Hematopoietic multipotent progenitor cell (in vitro differentiated cells): ENCODE data around the gene MICB. TPM values are rescaled to one million over a fixed set of nuclear protein-coding genes. Genes with fewer than 3 reads are reported as not detected.
A peak's percentile ranks its signal among the peaks of the same experiment; 100 is the strongest.
"Not testable (repeated sequence)": the region's sequence is repeated elsewhere in the genome, so short reads cannot be mapped to it uniquely, and the experiment has no call there.

ENCODE experiments used
- DNase-seq, 3 donors: peaks; one replicate each; pipeline ENCODE4 v3.0.0-alpha.2; 2011 to 2015; ENCODE audit warnings: low read depth in 2 of 3, low spot score in 2 of 3
- total RNA-seq: library from RNA; depleted of rRNA; stranded (reverse); fragments of >200 nt; gene quantifications from one replicate; pipeline ENCODE4 v1.2.3, GENCODE V29; 2012

MICB gene
- total RNA-seq, 1 donor, result 15.1 TPM

GRCh38 chr6:31473780-31474761 lies 23.9 kb upstream of the MICB start:
- peak in 1 of 3 donors; percentile 65 for DNase-seq

DNA sequence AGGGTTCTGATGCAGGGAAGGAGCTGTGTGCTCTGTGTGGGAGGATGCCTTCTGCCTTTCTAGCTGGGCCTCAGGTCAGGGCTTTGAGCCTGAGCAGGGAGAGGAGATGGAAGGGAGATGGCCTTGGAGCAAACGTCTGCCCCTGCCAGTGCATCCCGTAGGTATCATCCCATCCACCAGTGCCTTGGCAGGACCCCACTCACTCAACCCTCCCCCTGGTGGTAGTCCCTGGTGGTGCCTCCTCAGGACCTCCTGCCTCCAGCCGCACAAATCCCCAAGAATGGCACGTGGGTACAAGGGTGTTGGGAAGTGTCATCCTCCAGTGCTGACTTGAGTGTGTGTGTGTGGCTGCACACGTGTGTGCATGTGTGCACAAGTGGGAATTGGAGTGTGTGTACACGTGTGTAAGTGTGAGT lies 23.1 kb upstream of the MICB start:
- no peak for DNase-seq

DNA sequence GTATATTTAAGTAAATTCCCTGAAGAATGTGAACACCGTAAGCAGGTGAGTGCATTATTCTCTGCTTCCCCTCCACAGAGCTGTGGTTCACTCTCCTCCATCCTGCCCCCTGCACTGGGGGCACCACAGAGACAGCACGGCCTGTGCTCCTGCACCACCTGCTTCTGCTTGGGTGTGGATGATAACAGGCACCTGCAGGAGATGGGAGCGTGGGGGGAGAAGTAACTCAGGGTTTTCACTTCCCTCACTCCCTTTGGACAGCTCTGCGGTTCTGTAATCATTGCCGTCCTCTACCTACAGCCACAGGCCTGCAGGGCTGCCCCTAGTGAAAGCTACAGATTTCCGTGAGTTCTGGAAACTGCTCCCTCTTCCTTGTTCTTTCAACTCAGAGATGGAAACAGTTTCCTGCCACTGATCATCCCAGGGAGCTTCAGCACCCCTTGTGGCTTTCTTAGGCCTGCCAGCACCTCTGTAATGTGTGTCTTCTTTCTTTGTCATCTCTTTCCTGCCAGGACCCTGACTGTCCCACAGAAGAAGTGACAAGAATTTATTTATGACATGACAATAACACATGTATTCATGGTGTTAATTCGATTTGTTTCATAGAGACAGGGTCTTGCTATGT lies 21.3 kb upstream of the MICB start:
- DNase-seq, result no peak

GRCh38 chr6:31477521-31477920 lies 20.4 kb upstream of the MICB start:
- no peak for DNase-seq

DNA sequence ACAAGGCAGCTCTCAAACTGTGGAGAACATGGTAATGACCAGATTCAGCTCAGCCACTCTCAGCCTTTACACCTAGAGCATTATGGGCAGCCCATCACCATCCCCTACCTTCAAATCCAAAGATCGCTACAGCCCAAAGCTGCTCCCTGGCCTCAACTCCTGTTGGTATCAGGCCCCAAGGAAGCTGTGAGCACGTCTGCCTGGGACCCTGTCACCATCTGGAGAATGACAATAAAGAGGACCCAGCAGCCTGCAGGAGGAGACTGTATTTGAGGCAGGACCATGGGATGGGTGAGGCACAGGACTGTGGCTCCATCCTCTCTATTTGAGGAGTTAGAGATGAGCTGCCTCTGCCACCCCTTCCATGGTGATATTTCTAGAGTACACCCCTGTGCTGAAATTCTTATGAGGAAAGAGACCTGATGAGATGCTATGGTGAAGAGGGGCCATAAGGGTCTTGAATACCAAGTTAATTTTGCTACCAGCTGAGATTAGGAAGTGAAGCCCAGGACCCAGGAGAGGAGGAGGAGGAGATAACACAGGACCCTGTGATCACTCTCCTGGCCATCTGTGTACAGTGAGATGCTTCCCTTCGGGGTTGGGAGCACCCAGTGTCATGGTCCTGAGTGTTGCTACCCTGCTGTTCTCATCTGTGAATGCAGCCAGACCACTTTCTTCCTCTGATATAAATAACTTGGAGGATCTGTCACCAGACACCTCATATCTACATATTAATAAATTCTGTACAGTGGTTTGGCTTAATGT lies 19.6 kb upstream of the MICB start:
- no peak for DNase-seq

DNA sequence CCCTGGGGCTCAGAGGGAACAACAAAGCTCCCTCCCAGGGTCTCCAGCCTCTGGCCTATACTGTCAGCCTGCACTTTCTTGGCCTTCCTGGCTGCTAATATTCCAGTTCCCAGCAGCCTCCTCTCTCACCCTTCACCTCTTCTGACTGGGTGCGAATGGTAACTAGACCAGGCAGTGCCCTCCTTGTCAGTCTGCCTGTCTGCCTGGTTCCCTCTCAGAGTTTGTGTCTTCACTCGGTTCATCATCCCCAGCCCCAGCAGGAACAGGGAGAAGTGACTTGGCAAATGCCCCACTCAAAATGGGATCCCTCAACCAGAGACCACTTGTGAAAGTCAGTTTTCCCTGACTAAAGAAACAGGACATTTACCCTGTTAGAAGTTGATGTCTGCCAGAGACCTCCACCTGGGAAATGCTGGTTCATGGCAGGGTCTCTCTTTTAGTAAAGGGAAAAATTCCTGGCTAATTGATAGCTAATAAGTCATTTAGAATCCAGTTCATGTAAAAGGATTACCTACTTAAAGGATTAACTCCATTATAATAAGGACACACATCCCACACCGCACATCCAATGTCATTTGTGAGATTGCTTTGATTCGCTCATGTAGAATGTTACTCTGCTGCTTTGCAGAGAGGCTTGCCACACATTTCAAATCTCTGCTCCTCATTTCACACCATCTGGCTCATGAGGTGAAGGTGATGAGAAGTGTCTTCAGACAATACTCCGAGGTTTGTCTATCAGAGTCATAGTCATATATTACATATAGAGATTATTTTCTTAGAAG lies 18.6 kb upstream of the MICB start:
- DNase-seq, result no peak

DNA sequence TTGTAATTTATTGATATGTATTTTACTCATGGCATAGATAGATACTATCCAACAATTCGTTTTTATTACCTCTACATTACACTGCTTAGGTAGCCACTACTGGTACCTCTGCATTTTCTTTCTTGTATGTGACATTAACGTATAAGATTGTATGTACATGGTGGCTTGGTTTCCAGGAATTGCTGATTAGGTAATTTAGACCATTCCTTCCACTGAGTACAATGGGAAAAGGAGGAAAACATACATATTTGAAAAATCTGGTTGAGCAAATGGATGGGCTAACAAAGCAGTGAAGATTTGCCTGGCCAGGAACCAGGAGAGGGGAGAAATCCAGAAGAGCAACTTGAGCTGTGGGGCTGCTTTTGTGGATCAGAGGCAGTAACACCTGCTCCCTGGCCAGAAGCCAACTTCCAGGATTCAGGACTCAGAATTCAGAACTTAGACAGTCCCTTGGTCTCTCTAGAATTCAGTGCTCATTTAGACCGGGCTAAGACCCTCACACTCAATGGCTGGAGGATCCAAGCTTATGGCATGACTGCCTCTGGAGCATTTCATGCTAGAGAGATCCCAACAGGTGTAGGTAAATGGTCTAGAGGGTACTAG lies 17.9 kb upstream of the MICB start:
- DNase-seq, result no peak

GRCh38 chr6:31480574-31480973 lies 17.4 kb upstream of the MICB start:
- DNase-seq, result no peak

DNA sequence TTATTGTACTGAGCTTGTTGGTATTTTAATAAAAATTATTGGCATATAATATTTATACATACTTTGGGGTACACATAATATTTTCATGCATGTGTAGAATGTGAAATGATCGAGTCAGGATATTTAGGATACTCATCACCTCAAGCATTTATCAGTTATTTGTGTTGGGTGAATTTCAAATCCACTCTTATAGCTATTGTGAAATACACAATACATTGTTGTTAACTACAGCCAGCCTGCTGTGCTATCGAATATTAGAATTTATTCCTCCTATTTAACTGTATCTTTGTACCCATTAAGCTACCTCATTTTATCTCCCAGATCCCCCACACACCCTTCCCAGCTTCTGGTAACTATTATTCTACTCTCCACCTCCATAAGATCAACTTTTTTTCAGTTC lies 14.6 kb upstream of the MICB start:
- no peak for DNase-seq

- DNase-seq, result no peak
Observed at GRCh38 chr6:31485055-31485454, 12.9 kb upstream of the MICB start.

- DNase-seq, result not testable (repeated sequence)
Observed at GRCh38 chr6:31486065-31486837, 11.7 kb upstream of the MICB start.

GRCh38 chr6:31487674-31488073 lies 10.3 kb upstream of the MICB start:
- not testable (repeated sequence) for DNase-seq

DNA sequence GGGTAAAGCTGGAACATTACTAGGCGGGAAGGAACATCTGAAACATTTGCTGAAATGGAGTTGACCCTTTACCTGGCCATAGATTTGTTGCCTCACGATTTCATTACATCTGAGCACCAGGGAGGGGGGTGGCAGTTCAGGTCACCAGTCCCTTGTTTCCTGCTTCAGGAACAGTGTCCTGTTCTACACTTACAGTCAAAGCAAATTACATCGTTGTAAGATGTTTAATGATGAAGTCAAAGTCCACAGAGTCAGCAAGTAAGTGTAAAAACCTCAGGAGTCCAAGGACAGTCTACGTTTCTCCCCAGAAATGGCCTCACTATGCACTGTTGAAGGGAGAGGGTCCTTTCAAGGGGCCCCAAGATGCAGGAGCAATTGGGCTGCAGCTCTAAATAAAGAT lies 8.9 kb upstream of the MICB start:
- DNase-seq, result no peak

GRCh38 chr6:31490115-31490873 lies 7.7 kb upstream of the MICB start:
- DNase-seq, result no peak

- not testable (repeated sequence) for DNase-seq
Observed at GRCh38 chr6:31493550-31493874, 4.4 kb upstream of the MICB start.

DNA sequence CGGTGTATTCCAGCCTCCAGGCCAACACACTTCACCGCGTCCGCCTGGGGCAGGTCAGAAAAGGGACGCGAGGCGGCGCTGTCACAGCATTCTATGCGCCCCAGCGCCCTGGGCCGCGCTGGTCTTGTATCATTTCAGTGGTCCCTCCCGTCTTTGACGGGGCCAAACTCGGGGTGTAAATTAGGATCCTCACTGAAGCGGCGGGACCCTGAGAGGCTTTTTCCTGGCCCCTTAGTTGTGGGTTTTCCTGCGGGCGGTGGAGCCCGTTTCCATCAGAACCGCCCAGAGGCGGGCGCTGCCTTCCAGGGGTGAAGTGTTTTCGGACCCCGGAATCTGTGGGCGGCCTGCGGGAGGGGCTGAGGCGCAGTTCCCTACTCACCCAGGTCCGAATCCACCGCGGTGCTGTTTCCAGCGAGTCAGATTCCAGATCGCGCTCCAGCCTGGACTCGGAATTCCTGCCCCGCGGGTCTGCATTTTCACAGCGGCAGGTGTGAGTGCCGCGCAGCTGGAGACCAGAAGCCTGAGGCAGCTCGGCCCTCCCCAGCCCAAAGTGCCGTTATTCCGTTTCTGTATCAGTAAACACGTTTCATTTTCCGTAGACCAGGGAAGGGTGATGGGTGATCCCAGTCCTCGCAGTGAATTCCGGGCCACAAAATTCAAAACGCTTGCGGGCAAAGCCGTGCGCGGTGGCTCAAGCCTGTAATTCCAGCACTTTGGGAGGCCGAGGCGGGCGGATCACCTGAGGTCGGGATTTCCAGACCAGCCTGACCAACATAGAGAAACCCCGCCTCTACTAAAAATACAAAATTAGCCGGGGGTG lies 3.9 kb upstream of the MICB start:
- peak; percentile 55 to 84 (median 83) for DNase-seq

DNA sequence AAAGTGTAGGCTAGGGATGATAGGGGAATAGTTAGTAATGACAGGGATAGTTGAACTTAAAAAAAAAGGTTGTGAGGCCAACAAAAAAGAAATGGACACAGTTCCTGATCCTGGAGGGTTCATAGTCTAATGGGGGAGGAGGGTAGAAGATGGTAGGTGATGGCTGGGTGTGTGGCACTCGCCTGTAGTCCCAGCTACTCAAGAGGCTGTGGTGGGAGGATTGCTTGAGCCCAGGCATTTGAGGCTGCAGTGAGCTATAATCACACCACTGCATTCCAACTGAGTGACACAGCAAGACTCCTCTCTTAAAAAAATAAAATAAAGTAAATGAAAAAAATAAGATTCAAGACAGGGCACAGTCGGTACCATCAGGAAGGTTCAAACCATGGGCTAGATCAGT lies 2.4 kb upstream of the MICB start:
- no peak for DNase-seq

GRCh38 chr6:31496826-31497225 lies 1.1 kb upstream of the MICB start:
- DNase-seq, result not testable (repeated sequence)
